Fibroblast of skin of right quadriceps (primary cell): ENCODE data around the gene NEGR1.

Experiments used
- DNase-seq: peaks from one replicate; pipeline ENCODE4 v3.0.0-alpha.2; 2013

The NEGR1 gene

GRCh38 chr1:71427066-71427465 is 855.3 kb downstream of the NEGR1 start:
- no peak for DNase-seq

- DNase-seq = no peak
These were observed 857.8 kb downstream of the NEGR1 start for GRCh38 chr1:71424536-71424935.

GRCh38 chr1:71422221-71422620 is 860.1 kb downstream of the NEGR1 start:
- DNase-seq = no peak

- no peak for DNase-seq
These were observed 864.9 kb downstream of the NEGR1 start for GRCh38 chr1:71417421-71417820.

GRCh38 chr1:71414179-71414578 is 868.2 kb downstream of the NEGR1 start:
- no peak for DNase-seq

- peak; percentile 25 for DNase-seq
These were observed 868.7 kb downstream of the NEGR1 start for GRCh38 chr1:71413441-71414175.

- DNase-seq = no peak
These were observed 882.3 kb downstream of the NEGR1 start for GRCh38 chr1:71400050-71400449.

GRCh38 chr1:71399594-71399993 is 882.7 kb downstream of the NEGR1 start:
- DNase-seq = no peak

- no peak for DNase-seq
These were observed 889.0 kb downstream of the NEGR1 start for GRCh38 chr1:71393301-71393700.

- no peak for DNase-seq
These were observed 891.8 kb downstream of the NEGR1 start for GRCh38 chr1:71390518-71390917.

- no peak for DNase-seq
These were observed 904.5 kb downstream of the NEGR1 start for GRCh38 chr1:71377886-71378285.

- no peak for DNase-seq
These were observed 909.8 kb downstream of the NEGR1 start for GRCh38 chr1:71372496-71372895.

GRCh38 chr1:71371581-71371980 is 910.8 kb downstream of the NEGR1 start:
- DNase-seq = no peak

GRCh38 chr1:71364236-71364635 is 918.1 kb downstream of the NEGR1 start:
- DNase-seq = peak; percentile 17

GRCh38 chr1:71362691-71363090 is 919.6 kb downstream of the NEGR1 start:
- no peak for DNase-seq

- DNase-seq = no peak
These were observed 920.3 kb downstream of the NEGR1 start for GRCh38 chr1:71362076-71362475.

- DNase-seq = no peak
These were observed 924.6 kb downstream of the NEGR1 start for GRCh38 chr1:71357708-71358107.

GRCh38 chr1:71351438-71351837 is 930.9 kb downstream of the NEGR1 start:
- DNase-seq = peak; percentile 83

- DNase-seq = peak; percentile 53
These were observed 931.5 kb downstream of the NEGR1 start for GRCh38 chr1:71350805-71351204.

- no peak for DNase-seq
These were observed 932.0 kb downstream of the NEGR1 start for GRCh38 chr1:71350330-71350729.
